CD4-positive, alpha-beta T cell treated with Interleukin-15 for 4 hours (primary cell): ENCODE measurements around the gene HOXB5.

Experiments
- DNase-seq: peaks from one replicate; pipeline ENCODE4 v3.0.0-alpha.2; 2020; ENCODE audit warnings: low spot score

Gene HOXB5

GRCh38 chr17:48615963-48616716, 22.6 kb upstream of the HOXB5 start:
- no peak for DNase-seq

GRCh38 chr17:48615047-48615962, 21.7 kb upstream of the HOXB5 start, which contains the start of gene HOXB8:
HOXB8 (minus strand) TSS chr17:48615292; CDS start chr17:48614704, 588 bp downstream.
- no peak for DNase-seq

DNA sequence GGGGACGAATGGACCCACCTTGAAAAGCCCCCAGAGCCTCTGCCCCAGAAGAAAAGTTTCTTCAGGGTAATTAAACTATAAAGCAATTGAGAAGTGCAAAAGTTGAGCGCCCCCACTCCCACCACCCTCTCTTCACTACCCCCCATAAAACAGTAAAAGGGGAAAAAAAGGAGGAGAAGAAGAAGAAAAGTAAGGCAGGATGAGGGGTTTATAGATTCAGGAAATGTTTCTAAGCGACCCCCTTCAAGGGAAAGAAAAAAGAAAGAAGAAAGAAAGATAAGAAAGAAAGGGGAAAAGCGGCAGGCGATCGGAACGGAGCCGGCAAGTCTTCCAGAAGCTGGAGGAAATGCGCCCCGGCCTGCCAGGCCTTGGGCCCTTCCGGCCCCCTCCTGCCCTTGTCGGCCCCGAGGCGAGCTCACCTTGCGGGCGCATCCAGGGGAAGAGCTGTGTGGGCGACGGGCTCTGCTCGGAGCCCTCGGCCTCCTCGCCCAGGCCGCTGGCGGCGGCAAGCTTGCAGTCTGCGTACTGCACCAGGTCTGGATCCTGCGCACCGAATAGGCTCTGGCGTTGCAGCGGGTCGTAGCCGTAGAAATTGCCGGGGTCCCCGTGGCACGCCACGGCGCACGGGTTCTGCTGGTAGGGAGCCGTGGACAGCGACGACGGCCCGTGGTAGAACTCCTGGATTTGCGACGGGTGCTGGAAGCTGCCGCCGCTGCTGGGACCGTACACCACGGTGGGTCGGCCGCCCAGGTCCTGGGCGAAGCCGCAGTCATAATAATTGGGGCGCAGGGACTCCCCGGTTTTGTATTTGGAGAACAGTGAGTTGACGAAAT, 20.5 kb upstream of the HOXB5 start:
- no peak for DNase-seq

- peak; percentile 43 for DNase-seq
These were observed 19.5 kb upstream of the HOXB5 start for GRCh38 chr17:48612854-48613691.

GRCh38 chr17:48612456-48612853, 18.9 kb upstream of the HOXB5 start:
- no peak for DNase-seq

DNA sequence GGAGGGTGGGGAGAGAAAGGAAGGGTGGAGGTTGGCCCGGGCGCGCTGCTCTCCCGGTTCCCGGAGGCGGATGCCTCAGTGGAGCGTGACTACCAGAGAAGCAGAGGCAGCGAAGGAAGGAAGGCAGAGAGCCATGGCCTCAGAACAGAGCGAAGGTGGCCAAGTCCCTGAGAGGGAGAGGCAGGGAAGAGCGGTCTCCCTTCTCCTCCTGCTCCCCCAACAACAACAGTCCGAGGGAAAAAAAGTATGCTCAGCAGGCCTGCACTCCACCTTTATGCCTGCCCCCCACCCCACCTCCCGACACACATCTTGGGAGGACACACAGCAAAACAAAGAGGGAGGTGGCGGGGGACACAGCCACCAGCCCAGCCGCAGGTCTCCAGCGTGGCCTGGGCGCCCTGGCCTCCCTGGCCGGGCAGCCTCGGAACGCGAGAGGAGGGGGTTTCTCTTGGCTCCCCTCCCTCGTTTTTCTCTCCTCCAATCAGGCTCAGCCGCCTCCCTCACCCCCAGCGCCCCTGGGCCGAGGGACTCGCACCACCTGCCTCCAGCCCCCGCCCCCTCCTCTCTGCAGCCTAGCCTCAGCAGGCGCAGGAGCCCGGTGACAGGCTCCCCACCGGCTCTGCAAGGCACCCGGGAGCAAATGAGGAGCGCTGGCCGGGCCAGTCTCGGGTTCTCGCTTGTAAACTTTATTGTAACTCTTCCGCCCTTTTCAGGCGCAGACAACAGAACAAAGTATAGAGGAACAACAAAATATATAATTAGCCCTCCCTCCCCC, 18.3 kb upstream of the HOXB5 start:
- no peak for DNase-seq

GRCh38 chr17:48611213-48611612, 17.6 kb upstream of the HOXB5 start:
- DNase-seq = no peak

DNA sequence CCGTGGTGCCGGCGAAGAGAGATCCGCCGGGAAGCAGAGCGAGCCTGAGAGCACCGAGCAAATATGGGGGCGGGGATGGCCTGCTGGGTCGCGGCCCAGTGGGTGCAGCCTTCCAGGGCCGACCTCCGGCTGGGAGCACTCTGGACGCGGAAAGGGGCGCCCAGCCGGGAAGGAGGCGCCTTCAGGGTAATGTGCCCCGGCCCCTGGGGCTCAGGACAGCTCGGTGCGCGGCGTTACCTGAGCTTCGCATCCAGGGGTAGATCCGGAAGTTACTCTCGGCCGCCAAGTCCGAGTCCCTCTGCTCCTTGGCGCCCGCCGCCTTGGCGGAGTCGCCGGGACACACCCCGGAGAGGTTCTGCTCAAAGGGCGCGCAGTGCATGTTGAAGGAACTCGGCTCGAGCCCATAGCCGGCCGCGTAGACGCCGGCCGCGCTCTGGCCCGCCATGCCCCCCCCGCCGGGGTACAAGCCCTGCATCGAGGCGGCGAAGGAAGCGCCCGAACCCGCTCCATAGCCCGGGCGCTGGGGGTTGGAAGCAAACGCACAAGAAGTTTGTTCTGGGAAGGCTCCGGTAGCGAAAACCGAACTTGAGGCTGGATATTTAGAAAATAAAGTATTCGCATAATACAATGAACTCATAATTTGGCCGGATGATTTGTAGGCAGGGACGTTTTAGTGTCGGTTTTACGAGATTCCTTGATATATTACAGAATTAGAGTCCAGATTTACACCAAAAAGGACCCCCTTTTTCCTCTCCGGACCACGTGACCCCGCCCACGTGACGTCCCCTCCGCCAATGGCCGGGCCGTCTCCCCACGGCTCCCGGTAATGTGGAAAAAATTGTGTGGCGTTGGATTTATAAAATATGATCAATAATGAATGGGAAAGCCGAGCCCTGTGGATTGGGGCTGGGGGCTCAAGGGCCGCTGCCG, 17.0 kb upstream of the HOXB5 start, which contains the start of gene HOXB7:
Gene HOXB7 (minus strand): TSS at position 736 of the 930 bp plus-strand sequence. CDS start 99 bp downstream, at position 637.
- DNase-seq = peak; percentile 54

- DNase-seq = no peak
These were observed 16.2 kb upstream of the HOXB5 start for GRCh38 chr17:48609759-48610281.

GRCh38 chr17:48609033-48609432, 15.5 kb upstream of the HOXB5 start:
- no peak for DNase-seq

DNA sequence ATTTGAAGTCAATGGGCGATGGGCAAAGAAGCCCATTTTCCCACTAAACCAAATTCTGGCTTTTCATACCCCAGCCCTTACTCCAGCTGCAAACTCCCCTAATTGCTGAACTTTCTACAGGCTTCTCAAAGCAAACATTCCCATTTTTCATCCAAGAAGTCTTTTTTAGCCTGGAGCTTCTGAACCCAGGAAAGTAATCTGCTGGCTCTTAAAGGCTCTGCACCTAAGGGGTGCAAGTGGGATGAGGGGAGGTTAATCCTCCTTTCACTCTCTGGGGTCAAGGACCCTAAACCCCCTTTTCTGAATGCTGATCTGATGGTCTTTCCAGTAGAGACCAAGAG, 14.9 kb upstream of the HOXB5 start:
- no peak for DNase-seq

GRCh38 chr17:48606892-48607614, 13.5 kb upstream of the HOXB5 start:
- DNase-seq = no peak

- no peak for DNase-seq
These were observed 12.7 kb upstream of the HOXB5 start for GRCh38 chr17:48605991-48606891.

DNA sequence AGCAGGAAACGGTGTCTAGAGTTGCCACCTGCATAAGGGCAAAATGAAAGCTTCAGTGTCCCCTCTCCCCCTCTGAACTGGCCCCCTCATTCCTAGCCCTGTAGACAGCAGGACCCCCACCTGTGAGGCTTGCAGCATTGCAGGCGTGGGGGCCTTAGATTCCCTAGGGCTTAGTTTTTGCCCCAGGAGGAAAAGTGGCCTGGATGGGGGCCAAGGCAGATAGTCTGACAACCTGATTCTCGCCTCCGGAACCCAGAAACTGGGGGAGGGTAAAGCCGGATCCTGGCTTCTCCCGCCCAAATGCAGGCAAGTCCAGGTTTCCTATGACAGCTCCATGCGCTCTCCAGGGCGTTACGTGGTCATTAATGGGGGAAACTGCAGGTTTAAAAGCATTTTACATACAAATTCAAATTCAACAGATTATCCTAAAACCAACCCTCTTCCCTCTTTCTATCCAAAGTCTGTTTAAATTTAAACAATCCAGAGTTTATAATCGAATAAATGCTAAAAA, 11.9 kb upstream of the HOXB5 start:
- DNase-seq = no peak

- no peak for DNase-seq
These were observed 11.3 kb upstream of the HOXB5 start, which contains the start of gene HOXB6 for GRCh38 chr17:48604770-48605329. HOXB6 (minus strand) TSS chr17:48604986; CDS start chr17:48598150, 6,836 bp downstream.

- DNase-seq = no peak
These were observed 10.6 kb upstream of the HOXB5 start for GRCh38 chr17:48603959-48604769.
